ENCODE measurements around the gene SLC38A2.

The SLC38A2 gene

GRCh38 chr12:46369095-46369473 lies 3.5 kb downstream of the SLC38A2 start:
- H3K36me3 ChIP-seq (ENCODE audit: control insufficient read depth, insufficient read depth, low read length), result peaks cover 34% of the 10 kb centered on the region; the same call in 1 of the 2 replicates
- no peak for DNase-seq (ENCODE audit: low read depth, low spot score)
- H3K4me1 ChIP-seq (ENCODE audit: control insufficient read depth, insufficient read depth, low read length), result peaks cover 3% of the 10 kb centered on the region; the same call in 1 of the 2 replicates
- H3K4me3 ChIP-seq (ENCODE audit: low read length), result no peak overlapping the region
- no peaks in the 10 kb centered on the region for H3K9me3 ChIP-seq (ENCODE audit: control insufficient read depth, insufficient read depth, low read length)
- H3K27ac ChIP-seq (ENCODE audit: low read length), result no peak overlapping the region
- no peaks in the 10 kb centered on the region for H3K27me3 ChIP-seq (ENCODE audit: control insufficient read depth, insufficient read depth, low read length)
- WGBS (ENCODE audit: insufficient coverage, insufficient read length), result no CpG with 5 or more reads among the region's 4 CpGs

DNA sequence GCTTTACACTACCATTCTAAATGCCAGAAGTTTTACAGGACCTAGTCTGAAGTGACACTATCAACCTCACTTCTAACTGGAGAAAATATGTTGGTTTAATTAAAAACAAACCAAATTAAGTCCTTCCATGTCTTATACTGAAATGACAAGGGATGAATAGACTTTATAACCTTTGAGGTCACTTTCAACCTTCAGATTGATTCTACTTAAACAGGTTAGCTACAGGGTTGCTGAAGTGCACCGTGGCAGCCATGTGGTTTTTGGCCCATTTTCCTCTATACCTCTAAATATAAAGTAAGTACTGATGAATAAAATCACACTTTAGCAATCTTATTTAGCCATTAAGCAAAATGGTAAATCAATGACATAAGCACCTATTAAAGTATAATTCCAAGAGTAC lies 3.9 kb downstream of the SLC38A2 start:
- Histone ChIP-seq H3K27ac (ENCODE audit: low read length) (no peak overlapping the region), H3K4me3 (ENCODE audit: low read length) (no peak overlapping the region), H3K36me3 (ENCODE audit: control insufficient read depth, insufficient read depth, low read length) (peaks cover 38% of the 10 kb centered on the region; the same call in 1 of the 2 replicates), H3K4me1 (ENCODE audit: control insufficient read depth, insufficient read depth, low read length) (peaks cover under 1% of the 10 kb centered on the region; the same call in 1 of the 2 replicates), H3K9me3 (ENCODE audit: control insufficient read depth, insufficient read depth, low read length) (no peaks in the 10 kb centered on the region), H3K27me3 (ENCODE audit: control insufficient read depth, insufficient read depth, low read length) (no peaks in the 10 kb centered on the region)
- WGBS (ENCODE audit: insufficient coverage, insufficient read length), result no CpG with 5 or more reads among the region's 1 CpG
- no peak for DNase-seq (ENCODE audit: low read depth, low spot score)

DNA sequence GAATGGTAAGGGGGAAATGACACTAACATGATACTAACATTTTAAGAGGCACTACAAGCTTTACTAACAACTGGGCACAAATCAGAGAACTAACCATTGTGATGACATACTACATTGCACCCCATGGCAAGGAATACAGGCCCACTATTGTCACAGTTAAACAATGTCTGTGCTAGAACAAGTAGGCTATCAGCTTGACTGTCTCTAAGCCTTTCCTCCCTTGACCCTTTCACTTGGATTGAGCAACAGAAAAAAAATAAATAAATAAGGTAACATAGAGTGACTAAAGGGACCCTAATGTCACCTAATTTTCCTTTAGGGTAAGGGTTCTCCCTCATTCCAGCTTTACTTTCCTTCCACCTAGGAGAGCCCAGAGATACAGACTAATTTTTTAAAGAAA lies 4.4 kb downstream of the SLC38A2 start:
- Histone ChIP-seq H3K4me3 (ENCODE audit: low read length) (no peak overlapping the region), H3K9me3 (ENCODE audit: control insufficient read depth, insufficient read depth, low read length) (no peaks in the 10 kb centered on the region), H3K36me3 (ENCODE audit: control insufficient read depth, insufficient read depth, low read length) (peaks cover 42% of the 10 kb centered on the region; the same call in 1 of the 2 replicates), H3K4me1 (ENCODE audit: control insufficient read depth, insufficient read depth, low read length) (no peaks in the 10 kb centered on the region), H3K27ac (ENCODE audit: low read length) (no peak overlapping the region), H3K27me3 (ENCODE audit: control insufficient read depth, insufficient read depth, low read length) (no peaks in the 10 kb centered on the region)
- DNase-seq (ENCODE audit: low read depth, low spot score), result no peak

DNA sequence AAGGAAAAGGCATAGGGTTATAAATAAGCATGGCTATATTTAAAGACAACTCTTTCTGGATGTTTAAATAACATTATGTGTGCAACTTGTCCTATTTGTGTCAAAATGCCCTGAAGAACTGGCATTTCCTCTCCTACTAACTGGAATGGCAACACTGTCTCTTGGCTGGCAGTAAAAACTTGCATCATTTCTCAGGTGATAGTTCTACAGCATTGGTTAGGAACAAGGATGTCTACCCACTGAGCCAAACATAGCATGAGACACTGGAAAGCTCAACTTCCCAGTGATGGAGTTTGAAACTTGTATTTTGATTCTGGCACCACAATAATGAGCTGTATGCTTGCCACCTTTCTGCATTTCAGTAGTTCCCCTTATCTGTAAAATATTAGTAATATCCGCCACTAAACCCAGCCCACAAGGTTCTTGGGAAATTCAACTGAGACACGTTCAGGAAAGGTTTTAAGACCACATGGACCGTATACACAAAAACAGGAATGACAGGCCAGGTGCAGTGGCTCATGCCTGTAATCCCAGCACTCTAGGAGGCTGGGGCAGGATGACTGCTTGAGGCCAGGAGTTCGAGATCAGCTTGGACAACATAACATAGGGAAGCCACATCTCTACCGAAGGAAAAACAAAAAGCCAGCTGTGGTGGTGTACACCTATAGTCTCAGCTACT lies 5.1 kb downstream of the SLC38A2 start:
- Histone ChIP-seq H3K4me3 (ENCODE audit: low read length) (no peak overlapping the region), H3K36me3 (ENCODE audit: control insufficient read depth, insufficient read depth, low read length) (peaks cover 45% of the 10 kb centered on the region; the same call in 1 of the 2 replicates), H3K9me3 (ENCODE audit: control insufficient read depth, insufficient read depth, low read length) (no peaks in the 10 kb centered on the region), H3K27ac (ENCODE audit: low read length) (no peak overlapping the region), H3K4me1 (ENCODE audit: control insufficient read depth, insufficient read depth, low read length) (no peaks in the 10 kb centered on the region), H3K27me3 (ENCODE audit: control insufficient read depth, insufficient read depth, low read length) (no peaks in the 10 kb centered on the region)
- no peak for DNase-seq (ENCODE audit: low read depth, low spot score)
- WGBS (ENCODE audit: insufficient coverage, insufficient read length), result no CpG with 5 or more reads among the region's 5 CpGs

DNA sequence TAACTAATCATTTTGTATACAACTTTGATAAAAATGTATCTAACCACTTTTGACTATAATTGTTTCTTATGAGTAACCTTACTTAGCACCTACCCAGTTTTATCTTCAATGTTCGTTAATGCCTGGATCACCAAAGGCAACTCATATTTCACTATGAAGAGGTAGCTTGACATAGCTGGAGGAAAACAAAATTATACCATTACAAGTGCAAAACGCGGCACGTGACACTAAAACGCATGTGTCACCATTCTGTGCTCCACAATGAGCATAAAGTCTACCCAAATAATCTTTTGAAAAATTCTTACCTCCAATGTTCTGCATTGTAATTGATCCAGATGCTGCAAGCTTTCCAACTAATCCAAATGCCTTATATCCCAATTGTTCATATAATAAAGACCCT lies 5.8 kb downstream of the SLC38A2 start:
- H3K36me3 ChIP-seq (ENCODE audit: control insufficient read depth, insufficient read depth, low read length), result peaks cover 50% of the 10 kb centered on the region; the same call in 1 of the 2 replicates
- H3K9me3 ChIP-seq (ENCODE audit: control insufficient read depth, insufficient read depth, low read length), result no peaks in the 10 kb centered on the region
- H3K4me1 ChIP-seq (ENCODE audit: control insufficient read depth, insufficient read depth, low read length), result no peaks in the 10 kb centered on the region
- no peak overlapping the region for H3K27ac ChIP-seq (ENCODE audit: low read length)
- H3K27me3 ChIP-seq (ENCODE audit: control insufficient read depth, insufficient read depth, low read length), result no peaks in the 10 kb centered on the region
- DNase-seq (ENCODE audit: low read depth, low spot score), result no peak
- no CpG with 5 or more reads among the region's 5 CpGs for WGBS (ENCODE audit: insufficient coverage, insufficient read length)
- no peak overlapping the region for H3K4me3 ChIP-seq (ENCODE audit: low read length)

GRCh38 chr12:46365951-46366379 lies 6.6 kb downstream of the SLC38A2 start:
- Histone ChIP-seq H3K4me3 (ENCODE audit: low read length) (no peak overlapping the region), H3K4me1 (ENCODE audit: control insufficient read depth, insufficient read depth, low read length) (no peaks in the 10 kb centered on the region), H3K27me3 (ENCODE audit: control insufficient read depth, insufficient read depth, low read length) (no peaks in the 10 kb centered on the region), H3K9me3 (ENCODE audit: control insufficient read depth, insufficient read depth, low read length) (no peaks in the 10 kb centered on the region), H3K27ac (ENCODE audit: low read length) (no peak overlapping the region), H3K36me3 (ENCODE audit: control insufficient read depth, insufficient read depth, low read length) (peaks cover 52% of the 10 kb centered on the region; the same call in 1 of the 2 replicates)
- no peak for DNase-seq (ENCODE audit: low read depth, low spot score)
- WGBS (ENCODE audit: insufficient coverage, insufficient read length), result no CpG with 5 or more reads among the region's 2 CpGs

DNA sequence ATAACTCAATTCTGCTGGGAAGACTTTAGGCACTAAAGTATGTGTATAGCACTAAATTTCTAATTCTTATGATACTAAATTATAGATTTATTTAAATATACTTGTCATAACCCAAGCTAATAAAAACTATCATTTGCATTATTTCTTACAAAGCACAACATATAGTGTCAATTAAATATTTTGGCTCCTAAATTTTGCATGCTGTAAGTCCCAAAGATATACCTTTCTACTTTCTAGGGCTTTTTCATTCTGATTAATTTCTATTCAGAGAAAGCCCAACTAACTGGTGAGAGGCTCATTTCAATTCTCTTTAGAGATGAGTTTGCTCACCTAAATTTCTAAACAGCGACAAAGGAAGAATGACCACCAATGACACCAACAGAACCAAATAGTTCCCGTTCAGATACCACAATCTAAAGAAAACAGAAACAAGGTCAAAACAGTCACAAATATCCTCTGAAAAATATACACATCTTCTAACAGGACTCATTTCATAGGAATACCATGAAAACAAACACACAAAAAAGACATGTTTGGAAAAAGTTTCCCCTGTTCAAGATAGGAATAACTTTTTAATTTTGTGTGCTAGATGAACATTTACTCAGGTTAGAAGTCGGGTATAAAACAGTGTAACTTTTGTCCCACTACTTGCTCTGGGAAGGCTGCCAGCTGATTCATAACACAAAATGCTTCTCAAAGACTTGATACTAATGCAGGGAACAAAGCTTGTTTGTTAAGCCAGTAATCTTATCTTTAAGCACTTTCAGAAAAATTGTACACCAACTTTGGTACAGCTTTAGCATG lies 7.6 kb downstream of the SLC38A2 start:
- H3K4me3 ChIP-seq (ENCODE audit: low read length), result no peak overlapping the region
- no peak overlapping the region for H3K27ac ChIP-seq (ENCODE audit: low read length)
- H3K27me3 ChIP-seq (ENCODE audit: control insufficient read depth, insufficient read depth, low read length), result no peaks in the 10 kb centered on the region
- DNase-seq (ENCODE audit: low read depth, low spot score), result no peak
- WGBS (ENCODE audit: insufficient coverage, insufficient read length), result no CpG with 5 or more reads among the region's 3 CpGs
- H3K36me3 ChIP-seq (ENCODE audit: control insufficient read depth, insufficient read depth, low read length), result peaks cover 53% of the 10 kb centered on the region; the same call in 1 of the 2 replicates
- H3K9me3 ChIP-seq (ENCODE audit: control insufficient read depth, insufficient read depth, low read length), result no peaks in the 10 kb centered on the region
- no peaks in the 10 kb centered on the region for H3K4me1 ChIP-seq (ENCODE audit: control insufficient read depth, insufficient read depth, low read length)

DNA sequence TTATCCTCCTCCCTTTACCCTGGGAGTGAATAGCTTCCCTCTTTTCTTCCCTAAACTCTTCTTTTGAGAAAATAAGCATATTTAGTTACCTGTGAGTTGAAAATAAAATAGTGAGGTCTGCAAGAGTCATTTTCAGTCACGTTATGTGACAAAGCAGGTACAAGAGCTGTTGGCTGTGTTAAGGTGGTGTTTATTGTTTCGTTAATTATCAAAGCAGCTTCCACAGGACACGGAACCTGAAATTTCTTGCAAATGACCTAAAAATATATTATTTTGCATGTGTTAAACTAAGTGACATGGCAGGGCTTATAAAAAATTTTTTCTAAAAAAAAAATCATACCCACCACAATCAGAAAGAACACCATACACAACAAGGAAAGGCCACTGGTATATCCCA lies 8.3 kb downstream of the SLC38A2 start:
- WGBS (ENCODE audit: insufficient coverage, insufficient read length), result no CpG with 5 or more reads among the region's 3 CpGs
- H3K36me3 ChIP-seq (ENCODE audit: control insufficient read depth, insufficient read depth, low read length), result peaks cover 53% of the 10 kb centered on the region; the same call in 1 of the 2 replicates
- no peaks in the 10 kb centered on the region for H3K9me3 ChIP-seq (ENCODE audit: control insufficient read depth, insufficient read depth, low read length)
- DNase-seq (ENCODE audit: low read depth, low spot score), result no peak
- H3K27me3 ChIP-seq (ENCODE audit: control insufficient read depth, insufficient read depth, low read length), result no peaks in the 10 kb centered on the region
- H3K4me3 ChIP-seq (ENCODE audit: low read length), result no peak overlapping the region
- no peak overlapping the region for H3K27ac ChIP-seq (ENCODE audit: low read length)
- H3K4me1 ChIP-seq (ENCODE audit: control insufficient read depth, insufficient read depth, low read length), result no peaks in the 10 kb centered on the region

DNA sequence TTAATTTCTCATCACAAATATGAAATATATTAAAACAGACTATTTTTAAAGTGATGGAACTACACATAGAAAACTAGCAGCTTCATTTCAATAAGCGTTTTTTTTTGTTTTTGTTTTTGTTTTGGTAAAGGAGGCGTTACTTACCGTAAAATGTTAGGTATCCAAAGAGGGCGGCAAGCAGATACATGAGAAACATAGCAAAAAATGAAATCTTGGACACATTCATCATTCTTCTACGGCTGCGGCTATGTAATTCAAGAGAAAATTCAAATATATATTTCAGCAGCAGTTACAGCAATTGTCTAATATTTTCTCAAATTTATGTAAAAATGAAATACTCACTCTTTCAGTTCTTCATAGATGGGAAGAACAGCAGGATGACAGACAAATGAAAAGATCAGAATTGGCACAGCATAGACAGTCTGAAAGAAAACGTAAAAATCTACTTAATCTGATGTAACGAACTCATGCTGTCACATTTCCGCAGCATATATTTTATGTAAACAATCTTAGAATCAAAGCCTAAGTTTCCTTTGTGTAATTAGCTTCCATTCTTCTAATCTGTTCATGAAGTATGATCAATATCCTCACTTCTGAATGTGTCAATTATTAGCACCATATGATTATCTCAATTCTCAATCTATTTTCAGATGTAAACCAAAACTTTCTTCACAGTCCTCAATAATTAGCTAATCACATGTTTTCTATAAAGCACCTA lies 8.8 kb downstream of the SLC38A2 start:
- Histone ChIP-seq H3K27me3 (ENCODE audit: control insufficient read depth, insufficient read depth, low read length) (no peaks in the 10 kb centered on the region), H3K27ac (ENCODE audit: low read length) (no peak overlapping the region), H3K4me3 (ENCODE audit: low read length) (no peak overlapping the region), H3K9me3 (ENCODE audit: control insufficient read depth, insufficient read depth, low read length) (no peaks in the 10 kb centered on the region), H3K36me3 (ENCODE audit: control insufficient read depth, insufficient read depth, low read length) (peaks cover 47% of the 10 kb centered on the region; the same call in 1 of the 2 replicates), H3K4me1 (ENCODE audit: control insufficient read depth, insufficient read depth, low read length) (no peaks in the 10 kb centered on the region)
- DNase-seq (ENCODE audit: low read depth, low spot score), result no peak
- 100% methylated on average over 4 of the region's 9 CpGs for WGBS (ENCODE audit: insufficient coverage, insufficient read length)

DNA sequence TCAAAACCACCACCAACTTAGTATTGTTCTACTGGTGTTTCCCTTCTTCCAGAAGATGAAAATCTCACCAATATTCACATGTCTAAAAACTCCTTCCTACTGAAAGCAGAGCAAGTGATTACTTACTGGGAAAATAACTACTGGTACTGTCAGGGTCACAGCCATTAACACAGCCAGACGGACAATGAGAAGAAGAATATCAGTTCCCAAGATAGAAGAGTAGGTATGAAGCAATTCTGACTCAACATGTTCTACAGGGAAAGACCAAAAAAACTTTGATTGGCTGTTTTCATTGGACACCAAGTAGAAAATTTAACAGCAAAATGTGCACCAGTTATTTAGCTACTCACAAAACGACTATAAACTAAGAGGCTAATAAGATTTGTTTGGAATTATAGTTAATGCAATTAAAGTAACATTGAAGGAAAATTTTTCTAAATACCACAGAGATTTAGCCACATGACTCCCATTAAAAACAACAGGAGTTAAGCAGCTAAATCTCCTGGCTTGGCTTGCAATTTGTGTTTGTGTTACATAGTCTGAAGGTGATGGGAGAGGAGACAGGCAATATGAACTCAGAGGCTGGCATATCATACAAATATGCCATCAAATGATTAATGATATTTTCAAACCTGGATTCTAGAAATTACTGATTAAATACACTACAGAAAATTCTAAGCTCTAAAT lies 9.5 kb downstream of the SLC38A2 start:
- WGBS (ENCODE audit: insufficient coverage, insufficient read length), result no CpG with 5 or more reads among the region's 2 CpGs

More for the DNA sequence above, 9.5 kb downstream of the SLC38A2 start:
- H3K4me3 ChIP-seq (ENCODE audit: low read length), result no peak overlapping the region
- H3K4me1 ChIP-seq (ENCODE audit: control insufficient read depth, insufficient read depth, low read length), result no peaks in the 10 kb centered on the region
- no peaks in the 10 kb centered on the region for H3K9me3 ChIP-seq (ENCODE audit: control insufficient read depth, insufficient read depth, low read length)
- no peak for DNase-seq (ENCODE audit: low read depth, low spot score)
- no peaks in the 10 kb centered on the region for H3K27me3 ChIP-seq (ENCODE audit: control insufficient read depth, insufficient read depth, low read length)
- peaks cover 46% of the 10 kb centered on the region; the same call in 1 of the 2 replicates for H3K36me3 ChIP-seq (ENCODE audit: control insufficient read depth, insufficient read depth, low read length)
- no peak overlapping the region for H3K27ac ChIP-seq (ENCODE audit: low read length)

Data from iPS DF 6.9 (cell line).